HepG2 (cell line): ENCODE measurements around the gene OTUB2. TPM values are rescaled to one million over a fixed set of nuclear protein-coding genes. Genes with fewer than 3 reads are reported as not detected.

Experiments
- ATM ChIP-seq: fragments of 450-650 bp; IDR thresholded peaks from 2 replicates; pipeline ENCODE4 v1.7.1; 2017; ENCODE audit warnings: mild to moderate bottlenecking, borderline replicate concordance
- FOXO1 ChIP-seq: sonication (generic); formaldehyde crosslinking; IDR thresholded peaks from 2 replicates; pipeline ENCODE4 v1.4.0; 2020; ENCODE audit warnings: missing genetic modification reagents
- MXI1 ChIP-seq: IDR thresholded peaks from 3 replicates; pipeline ENCODE4 v1.6.1; 2012; ENCODE audit warnings: low read depth, low read length, inconsistent platforms, borderline replicate concordance
- NPAS2 ChIP-seq: sonication (generic); formaldehyde crosslinking; IDR thresholded peaks from 2 replicates; pipeline ENCODE4 v1.8.0; 2022; ENCODE audit warnings: mild to moderate bottlenecking, missing genetic modification reagents, borderline replicate concordance
- PRMT3 ChIP-seq: sonication (generic); formaldehyde crosslinking; IDR thresholded peaks from 2 replicates; pipeline ENCODE4 v1.8.1; 2022; ENCODE audit warnings: low read depth, mild to moderate bottlenecking, moderate library complexity, missing genetic modification reagents, borderline replicate concordance
- XRCC5 ChIP-seq: fragments of 200-400 bp; formaldehyde crosslinking; optimal IDR thresholded peaks from 2 replicates; pipeline ENCODE3; 2017; ENCODE audit warnings: mild to moderate bottlenecking, low read length
- ZFY ChIP-seq: sonication (generic); formaldehyde crosslinking; IDR thresholded peaks from 2 replicates; pipeline ENCODE4 v1.4.0; 2020; ENCODE audit warnings: missing genetic modification reagents
- ZNF10 ChIP-seq: sonication (generic); formaldehyde crosslinking; IDR thresholded peaks from 2 replicates; pipeline ENCODE4 v1.4.0; 2020; ENCODE audit warnings: mild to moderate bottlenecking, low read depth, missing genetic modification reagents, borderline replicate concordance
- ZNF468 ChIP-seq: sonication (generic); formaldehyde crosslinking; IDR thresholded peaks from 2 replicates; pipeline ENCODE4 v1.8.0; 2022; ENCODE audit warnings: mild to moderate bottlenecking, moderate library complexity, missing genetic modification reagents
- ZNF746 ChIP-seq: sonication (generic); formaldehyde crosslinking; IDR thresholded peaks from 2 replicates; pipeline ENCODE4 v1.8.0; 2022; ENCODE audit warnings: mild to moderate bottlenecking, missing genetic modification reagents
- polyA plus RNA-seq, 8 experiments: library from polyadenylated mRNA; depleted of rRNA in 3 of 8; stranded (reverse) in 7 of 8; unstranded in 1 of 8; fragments of >200 nt; fragmentation: Illumina TruSeq in 4 of 8; extraction: Trizol in 4 of 8; gene quantifications; 2 replicates each; pipeline versions ENCODE4 v1.2.1 to v1.2.3, GENCODE V29; 2011 to 2016; ENCODE audit warnings: low read depth in 4 of 8, missing spikeins in 1 of 8, mixed read lengths in 1 of 8; ENCODE audit not compliant: insufficient read depth in 1 of 8
- total RNA-seq, 5 experiments: library from RNA; depleted of rRNA; stranded (reverse); fragments of >200 nt; fragmentation: Illumina TruSeq; extraction: Trizol; gene quantifications; 2 replicates each; pipeline ENCODE4 v1.2.3, GENCODE V29; 2016; ENCODE audit warnings: low read depth in 1 of 5
- TF ChIP-seq, protein P1 (sequence below): sonication (generic); formaldehyde crosslinking; IDR thresholded peaks from 2 replicates; pipeline ENCODE4 v1.5.0; 2020; ENCODE audit warnings: mild to moderate bottlenecking, missing genetic modification reagents, borderline replicate concordance
- TF ChIP-seq, protein P2 (sequence below): sonication (generic); formaldehyde crosslinking; IDR thresholded peaks from 2 replicates; pipeline ENCODE4 v1.4.0; 2020; ENCODE audit warnings: missing genetic modification reagents
- TF ChIP-seq, protein P3 (sequence below): sonication (generic); formaldehyde crosslinking; IDR thresholded peaks from 2 replicates; pipeline ENCODE4 v1.5.0; 2020; ENCODE audit warnings: mild to moderate bottlenecking, missing genetic modification reagents
- TF ChIP-seq, protein P4 (sequence below): sonication (generic); formaldehyde crosslinking; IDR thresholded peaks from 2 replicates; pipeline ENCODE4 v1.9.0; 2021; ENCODE audit warnings: missing genetic modification reagents, mild to moderate bottlenecking, borderline replicate concordance

Gene OTUB2
- total and polyA plus RNA-seq, 2 of the 13 experiments (the other 11 are each of a cell fraction or from before 2014, with no cell fraction given), result 2.2 to 2.4 TPM

DNA sequence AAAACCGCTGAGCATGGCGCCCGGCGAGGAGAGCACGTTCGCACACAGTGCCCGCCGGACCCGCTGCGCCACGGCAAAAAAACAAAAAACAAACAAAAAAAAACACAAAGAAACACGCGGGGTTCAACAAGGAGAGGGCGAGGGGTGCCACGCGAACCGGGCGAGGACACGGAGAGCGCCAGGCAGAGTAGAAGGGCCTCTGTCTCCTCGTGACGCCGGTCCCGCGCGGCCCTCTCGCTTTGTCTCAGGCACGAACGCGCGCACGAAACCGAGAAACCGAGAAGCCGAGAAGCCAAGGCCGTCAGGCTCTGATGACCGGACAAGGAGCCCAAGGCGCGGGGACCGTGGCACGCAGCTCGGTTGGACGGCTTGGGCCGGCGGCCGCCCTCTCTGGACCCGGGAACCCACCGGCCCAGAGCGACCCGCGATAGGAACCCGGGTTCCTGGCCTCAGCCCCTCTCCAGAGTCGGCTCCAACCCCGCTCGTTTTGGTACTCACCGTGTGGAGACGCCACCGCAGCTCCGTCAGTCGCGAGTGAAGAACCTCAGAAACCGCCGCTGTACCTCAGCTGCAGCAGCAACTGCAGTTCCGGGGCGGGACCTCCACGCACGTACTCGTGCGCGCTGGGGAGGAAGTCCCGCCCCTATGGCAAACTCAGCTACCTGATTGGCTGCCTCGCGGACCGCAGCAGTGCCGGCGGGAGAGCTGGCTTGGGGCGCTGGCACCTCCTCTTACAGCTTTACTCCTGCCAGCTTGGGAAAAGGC, 54.7 kb downstream of the OTUB2 start, which contains the start of the genes DDX24 and IFI27L1 (continued):
- TF ChIP-seq, protein P1, sequence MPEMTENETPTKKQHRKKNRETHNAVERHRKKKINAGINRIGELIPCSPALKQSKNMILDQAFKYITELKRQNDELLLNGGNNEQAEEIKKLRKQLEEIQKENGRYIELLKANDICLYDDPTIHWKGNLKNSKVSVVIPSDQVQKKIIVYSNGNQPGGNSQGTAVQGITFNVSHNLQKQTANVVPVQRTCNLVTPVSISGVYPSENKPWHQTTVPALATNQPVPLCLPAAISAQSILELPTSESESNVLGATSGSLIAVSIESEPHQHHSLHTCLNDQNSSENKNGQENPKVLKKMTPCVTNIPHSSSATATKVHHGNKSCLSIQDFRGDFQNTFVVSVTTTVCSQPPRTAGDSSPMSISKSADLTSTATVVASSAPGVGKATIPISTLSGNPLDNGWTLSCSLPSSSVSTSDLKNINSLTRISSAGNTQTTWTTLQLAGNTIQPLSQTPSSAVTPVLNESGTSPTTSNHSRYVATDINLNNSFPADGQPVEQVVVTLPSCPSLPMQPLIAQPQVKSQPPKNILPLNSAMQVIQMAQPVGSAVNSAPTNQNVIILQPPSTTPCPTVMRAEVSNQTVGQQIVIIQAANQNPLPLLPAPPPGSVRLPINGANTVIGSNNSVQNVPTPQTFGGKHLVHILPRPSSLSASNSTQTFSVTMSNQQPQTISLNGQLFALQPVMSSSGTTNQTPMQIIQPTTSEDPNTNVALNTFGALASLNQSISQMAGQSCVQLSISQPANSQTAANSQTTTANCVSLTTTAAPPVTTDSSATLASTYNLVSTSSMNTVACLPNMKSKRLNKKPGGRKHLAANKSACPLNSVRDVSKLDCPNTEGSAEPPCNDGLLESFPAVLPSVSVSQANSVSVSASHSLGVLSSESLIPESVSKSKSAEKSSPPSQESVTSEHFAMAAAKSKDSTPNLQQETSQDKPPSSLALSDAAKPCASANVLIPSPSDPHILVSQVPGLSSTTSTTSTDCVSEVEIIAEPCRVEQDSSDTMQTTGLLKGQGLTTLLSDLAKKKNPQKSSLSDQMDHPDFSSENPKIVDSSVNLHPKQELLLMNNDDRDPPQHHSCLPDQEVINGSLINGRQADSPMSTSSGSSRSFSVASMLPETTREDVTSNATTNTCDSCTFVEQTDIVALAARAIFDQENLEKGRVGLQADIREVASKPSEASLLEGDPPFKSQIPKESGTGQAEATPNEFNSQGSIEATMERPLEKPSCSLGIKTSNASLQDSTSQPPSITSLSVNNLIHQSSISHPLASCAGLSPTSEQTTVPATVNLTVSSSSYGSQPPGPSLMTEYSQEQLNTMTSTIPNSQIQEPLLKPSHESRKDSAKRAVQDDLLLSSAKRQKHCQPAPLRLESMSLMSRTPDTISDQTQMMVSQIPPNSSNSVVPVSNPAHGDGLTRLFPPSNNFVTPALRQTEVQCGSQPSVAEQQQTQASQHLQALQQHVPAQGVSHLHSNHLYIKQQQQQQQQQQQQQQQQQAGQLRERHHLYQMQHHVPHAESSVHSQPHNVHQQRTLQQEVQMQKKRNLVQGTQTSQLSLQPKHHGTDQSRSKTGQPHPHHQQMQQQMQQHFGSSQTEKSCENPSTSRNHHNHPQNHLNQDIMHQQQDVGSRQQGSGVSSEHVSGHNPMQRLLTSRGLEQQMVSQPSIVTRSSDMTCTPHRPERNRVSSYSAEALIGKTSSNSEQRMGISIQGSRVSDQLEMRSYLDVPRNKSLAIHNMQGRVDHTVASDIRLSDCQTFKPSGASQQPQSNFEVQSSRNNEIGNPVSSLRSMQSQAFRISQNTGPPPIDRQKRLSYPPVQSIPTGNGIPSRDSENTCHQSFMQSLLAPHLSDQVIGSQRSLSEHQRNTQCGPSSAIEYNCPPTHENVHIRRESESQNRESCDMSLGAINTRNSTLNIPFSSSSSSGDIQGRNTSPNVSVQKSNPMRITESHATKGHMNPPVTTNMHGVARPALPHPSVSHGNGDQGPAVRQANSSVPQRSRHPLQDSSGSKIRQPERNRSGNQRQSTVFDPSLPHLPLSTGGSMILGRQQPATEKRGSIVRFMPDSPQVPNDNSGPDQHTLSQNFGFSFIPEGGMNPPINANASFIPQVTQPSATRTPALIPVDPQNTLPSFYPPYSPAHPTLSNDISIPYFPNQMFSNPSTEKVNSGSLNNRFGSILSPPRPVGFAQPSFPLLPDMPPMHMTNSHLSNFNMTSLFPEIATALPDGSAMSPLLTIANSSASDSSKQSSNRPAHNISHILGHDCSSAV (CRISPR knock-in tag), result 0 out of 2 replicates have a peak, but pooled peaks have one; percentile 45
- TF ChIP-seq, protein P2, sequence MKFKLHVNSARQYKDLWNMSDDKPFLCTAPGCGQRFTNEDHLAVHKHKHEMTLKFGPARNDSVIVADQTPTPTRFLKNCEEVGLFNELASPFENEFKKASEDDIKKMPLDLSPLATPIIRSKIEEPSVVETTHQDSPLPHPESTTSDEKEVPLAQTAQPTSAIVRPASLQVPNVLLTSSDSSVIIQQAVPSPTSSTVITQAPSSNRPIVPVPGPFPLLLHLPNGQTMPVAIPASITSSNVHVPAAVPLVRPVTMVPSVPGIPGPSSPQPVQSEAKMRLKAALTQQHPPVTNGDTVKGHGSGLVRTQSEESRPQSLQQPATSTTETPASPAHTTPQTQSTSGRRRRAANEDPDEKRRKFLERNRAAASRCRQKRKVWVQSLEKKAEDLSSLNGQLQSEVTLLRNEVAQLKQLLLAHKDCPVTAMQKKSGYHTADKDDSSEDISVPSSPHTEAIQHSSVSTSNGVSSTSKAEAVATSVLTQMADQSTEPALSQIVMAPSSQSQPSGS, result no peak
- TF ChIP-seq MXI1 (peak; percentile 89; the same call in 2 of the 3 replicates), PRMT3 (no peak), FOXO1 (peak; percentile 47; the same call in 1 of the 2 replicates), ATM (no peak), XRCC5 (peak; percentile 67), ZNF468 (no peak), NPAS2 (CRISPR knock-in tag) (no peak), ZFY (CRISPR knock-in tag) (peak; percentile 76; the same call in 1 of the 2 replicates), ZNF746 (CRISPR knock-in tag) (0 out of 2 replicates have a peak, but pooled peaks have one; percentile 34), ZNF10 (no peak)
- TF ChIP-seq, protein P3, sequence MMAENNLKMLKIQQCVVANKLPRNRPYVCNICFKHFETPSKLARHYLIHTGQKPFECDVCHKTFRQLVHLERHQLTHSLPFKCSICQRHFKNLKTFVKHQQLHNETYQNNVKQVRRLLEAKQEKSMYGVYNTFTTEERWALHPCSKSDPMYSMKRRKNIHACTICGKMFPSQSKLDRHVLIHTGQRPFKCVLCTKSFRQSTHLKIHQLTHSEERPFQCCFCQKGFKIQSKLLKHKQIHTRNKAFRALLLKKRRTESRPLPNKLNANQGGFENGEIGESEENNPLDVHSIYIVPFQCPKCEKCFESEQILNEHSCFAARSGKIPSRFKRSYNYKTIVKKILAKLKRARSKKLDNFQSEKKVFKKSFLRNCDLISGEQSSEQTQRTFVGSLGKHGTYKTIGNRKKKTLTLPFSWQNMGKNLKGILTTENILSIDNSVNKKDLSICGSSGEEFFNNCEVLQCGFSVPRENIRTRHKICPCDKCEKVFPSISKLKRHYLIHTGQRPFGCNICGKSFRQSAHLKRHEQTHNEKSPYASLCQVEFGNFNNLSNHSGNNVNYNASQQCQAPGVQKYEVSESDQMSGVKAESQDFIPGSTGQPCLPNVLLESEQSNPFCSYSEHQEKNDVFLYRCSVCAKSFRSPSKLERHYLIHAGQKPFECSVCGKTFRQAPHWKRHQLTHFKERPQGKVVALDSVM, result no peak
- TF ChIP-seq, protein P4, sequence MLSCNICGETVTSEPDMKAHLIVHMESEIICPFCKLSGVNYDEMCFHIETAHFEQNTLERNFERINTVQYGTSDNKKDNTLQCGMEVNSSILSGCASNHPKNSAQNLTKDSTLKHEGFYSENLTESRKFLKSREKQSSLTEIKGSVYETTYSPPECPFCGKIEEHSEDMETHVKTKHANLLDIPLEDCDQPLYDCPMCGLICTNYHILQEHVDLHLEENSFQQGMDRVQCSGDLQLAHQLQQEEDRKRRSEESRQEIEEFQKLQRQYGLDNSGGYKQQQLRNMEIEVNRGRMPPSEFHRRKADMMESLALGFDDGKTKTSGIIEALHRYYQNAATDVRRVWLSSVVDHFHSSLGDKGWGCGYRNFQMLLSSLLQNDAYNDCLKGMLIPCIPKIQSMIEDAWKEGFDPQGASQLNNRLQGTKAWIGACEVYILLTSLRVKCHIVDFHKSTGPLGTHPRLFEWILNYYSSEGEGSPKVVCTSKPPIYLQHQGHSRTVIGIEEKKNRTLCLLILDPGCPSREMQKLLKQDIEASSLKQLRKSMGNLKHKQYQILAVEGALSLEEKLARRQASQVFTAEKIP, result no peak
